Chondrocyte (in vitro differentiated cells): ENCODE data around the gene ABCC12. TPM values are rescaled to one million over a fixed set of nuclear protein-coding genes. Genes with fewer than 3 reads are reported as not detected.

Source experiments
- DNase-seq: peaks from one replicate; pipeline ENCODE4 v3.0.0; 2021; ENCODE audit warnings: mixed read lengths, low spot score
- H3K27ac Mint-ChIP-seq: one replicate; pipeline ENCODE4 v1.8.0; 2021; ENCODE audit warnings: mild to moderate bottlenecking, moderate library complexity, mixed read lengths; ENCODE audit not compliant: unreplicated experiment
- H3K27me3 Mint-ChIP-seq: 2 replicates; pipeline ENCODE4 v1.8.0; 2021; ENCODE audit warnings: low read depth, mixed read lengths
- H3K36me3 Mint-ChIP-seq: 2 replicates; pipeline ENCODE4 v1.8.0; 2021; ENCODE audit warnings: low read depth, mixed read lengths
- H3K4me1 Mint-ChIP-seq: 2 replicates; pipeline ENCODE4 v1.8.0; 2021; ENCODE audit warnings: low read depth, mild to moderate bottlenecking, mixed read lengths
- H3K4me3 Mint-ChIP-seq: one replicate; pipeline ENCODE4 v1.8.0; 2021; ENCODE audit warnings: mild to moderate bottlenecking, moderate library complexity, mixed read lengths; ENCODE audit not compliant: unreplicated experiment
- H3K9me3 Mint-ChIP-seq: 2 replicates; pipeline ENCODE4 v1.8.0; 2021; ENCODE audit warnings: low read depth, mixed read lengths
- CTCF ChIP-seq: fragments of 200-600 bp; sonication (generic); IDR thresholded peaks from 2 replicates; pipeline ENCODE4 v1.5.0; 2021; ENCODE audit warnings: antibody characterized with exemption, mild to moderate bottlenecking, moderate library complexity
- total RNA-seq: library from RNA; stranded (reverse); gene quantifications from 3 replicates; pipeline ENCODE4 v1.2.1, GENCODE V29; 2021

The ABCC12 gene
- total RNA-seq, 1 donor from 2014 or later, result not detected

- Mint-ChIP-seq H3K4me3 (no peak overlapping the region), H3K4me1 (peaks cover 54% of the 10 kb centered on the region), H3K36me3 (no peaks in the 10 kb centered on the region), H3K27ac (no peak overlapping the region), H3K9me3 (no peaks in the 10 kb centered on the region), H3K27me3 (no peaks in the 10 kb centered on the region)
- TF ChIP-seq CTCF, result no peak
- peak; percentile 22 for DNase-seq
Measured at GRCh38 chr16:48125888-48126287, 29.9 kb downstream of the ABCC12 start.

GRCh38 chr16:48124266-48124665 lies 31.5 kb downstream of the ABCC12 start:
- H3K36me3 Mint-ChIP-seq, result no peaks in the 10 kb centered on the region
- H3K4me3 Mint-ChIP-seq, result no peak overlapping the region
- peak; percentile 38 for DNase-seq
- peaks cover 54% of the 10 kb centered on the region for H3K4me1 Mint-ChIP-seq
- H3K27me3 Mint-ChIP-seq, result no peaks in the 10 kb centered on the region
- H3K9me3 Mint-ChIP-seq, result no peaks in the 10 kb centered on the region
- TF ChIP-seq CTCF, result no peak
- peak overlapping the region; percentile 57 for H3K27ac Mint-ChIP-seq

- Mint-ChIP-seq H3K27ac (peak overlapping the region; percentile 88), H3K4me1 (peaks cover 47% of the 10 kb centered on the region), H3K4me3 (no peak overlapping the region)
Measured at GRCh38 chr16:48123104-48123788, 32.5 kb downstream of the ABCC12 start.

GRCh38 chr16:48121276-48121675 lies 34.5 kb downstream of the ABCC12 start:
- DNase-seq, result no peak
- Mint-ChIP-seq H3K27me3 (no peaks in the 10 kb centered on the region), H3K36me3 (no peaks in the 10 kb centered on the region), H3K4me3 (no peak overlapping the region), H3K27ac (no peak overlapping the region), H3K9me3 (no peaks in the 10 kb centered on the region), H3K4me1 (peaks cover 31% of the 10 kb centered on the region)
- no peak for TF ChIP-seq CTCF

More at GRCh38 chr16:48123104-48123788, 32.5 kb downstream of the ABCC12 start:
- no peak for TF ChIP-seq CTCF
- no peak for DNase-seq
- Mint-ChIP-seq H3K27me3 (no peaks in the 10 kb centered on the region), H3K9me3 (no peaks in the 10 kb centered on the region), H3K36me3 (no peaks in the 10 kb centered on the region)

- H3K27ac Mint-ChIP-seq, result no peak overlapping the region
- no peak for TF ChIP-seq CTCF
- H3K4me1 Mint-ChIP-seq, result peaks cover 15% of the 10 kb centered on the region
- no peak for DNase-seq
- no peaks in the 10 kb centered on the region for H3K9me3 Mint-ChIP-seq
- H3K27me3 Mint-ChIP-seq, result no peaks in the 10 kb centered on the region
- H3K36me3 Mint-ChIP-seq, result no peaks in the 10 kb centered on the region
- H3K4me3 Mint-ChIP-seq, result no peak overlapping the region
Measured at GRCh38 chr16:48118841-48119240, 37.0 kb downstream of the ABCC12 start.
